ENCODE data around the gene CA11.

DNA sequence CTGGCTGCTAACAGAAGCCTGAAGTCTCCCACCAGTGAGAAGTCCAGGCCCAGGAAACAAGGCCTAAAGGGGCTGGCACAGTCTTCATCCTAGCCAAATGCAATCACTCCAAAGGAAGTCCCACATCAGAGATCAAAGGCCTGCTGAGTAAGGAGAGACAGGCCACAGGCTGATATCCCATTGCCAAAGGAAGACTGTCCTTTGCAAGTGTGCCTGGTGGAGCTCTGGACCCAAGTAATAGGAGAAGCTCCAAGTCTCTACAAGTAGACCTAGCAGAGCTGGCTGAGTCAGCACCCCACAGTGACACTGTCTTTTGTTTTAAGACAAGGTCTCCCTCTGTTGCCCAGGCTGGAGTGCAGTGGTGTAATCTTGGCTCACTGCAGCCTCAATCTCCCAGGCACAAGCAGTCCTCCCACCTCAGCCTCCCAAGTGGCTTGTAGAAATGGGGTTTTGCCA is 13.3 kb downstream of the CA11 start:
- TF ChIP-seq TAF1 (IDR thresholded peaks at IDR 0.05; ENCODE audit: low read depth, low read length) (no peak), POLR2A (IDR thresholded peaks at IDR 0.05; ENCODE audit: low read depth, low read length) (no peak), POLR2AphosphoS5 (IDR thresholded peaks at IDR 0.05; ENCODE audit: low read depth, low read length) (no peak), SPI1 (IDR thresholded peaks at IDR 0.05; ENCODE audit: low read depth, low read length) (no peak), POU2F2 (IDR thresholded peaks at IDR 0.05; ENCODE audit: low read depth, low read length) (no peak), PAX5 (IDR thresholded peaks at IDR 0.05; ENCODE audit: insufficient read depth, low read length, severe bottlenecking) (no peak)

All from GM12891 (cell line).